Stimulated activated CD8-positive, alpha-beta memory T cell treated with anti-CD3 and anti-CD28 coated beads, Interleukin-15, amount 100 ng/mL, for 48 hours (primary cell): ENCODE measurements around the gene B4GALT2.

Source experiments
- DNase-seq, 2 donors: peaks; one replicate each; pipeline ENCODE4 v3.0.0-alpha.2; 2020; ENCODE audit warnings: low read depth in 2 of 2

Gene B4GALT2

DNA sequence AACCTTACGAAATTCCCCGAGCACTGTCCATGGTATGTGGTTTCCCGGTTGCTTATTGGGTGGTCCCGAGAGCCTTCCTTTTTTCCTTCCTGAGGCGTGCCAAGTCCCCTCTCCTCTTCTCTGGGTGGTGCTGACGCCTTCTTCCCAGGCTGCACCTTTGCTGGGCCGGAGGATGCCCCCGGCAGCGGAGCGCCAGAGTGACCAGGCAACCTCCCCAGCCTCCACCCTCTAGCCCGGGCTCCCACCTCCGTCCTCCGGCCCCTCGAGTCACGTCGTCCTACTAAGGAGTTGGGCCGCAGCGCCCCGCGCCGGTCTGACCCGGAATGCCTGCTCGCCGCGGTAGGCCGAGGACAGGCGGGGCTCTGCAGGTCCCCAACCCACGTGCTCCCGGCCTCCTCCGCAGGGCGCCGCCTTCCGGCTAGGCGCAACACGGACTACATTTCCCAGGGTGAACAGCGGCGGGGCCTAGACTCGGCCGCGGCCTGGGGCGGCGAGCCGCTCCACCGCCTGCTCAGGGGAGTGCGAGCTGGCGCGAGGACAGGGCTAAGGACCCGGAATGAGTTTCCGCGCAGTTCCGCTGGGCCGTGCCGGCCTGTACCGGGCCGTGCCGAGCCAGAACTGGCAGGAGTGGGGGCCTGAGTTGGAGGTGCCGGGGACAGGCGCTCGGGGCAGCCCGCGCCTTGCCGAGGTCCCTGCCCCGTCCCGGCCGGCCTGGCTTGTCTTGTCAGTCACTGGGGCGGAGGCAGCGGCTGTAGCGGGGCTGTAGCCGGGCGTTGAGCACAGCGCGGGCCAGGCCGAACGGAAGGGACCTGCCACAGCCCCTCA is 32.6 kb upstream of the B4GALT2 start, which contains the start of gene IPO13:
TSS of gene IPO13 (plus strand) at position 715 of the 825 bp plus-strand sequence. CDS start 651 bp downstream, outside the sequence.
- DNase-seq, result peak; percentile 94 to 95

DNA sequence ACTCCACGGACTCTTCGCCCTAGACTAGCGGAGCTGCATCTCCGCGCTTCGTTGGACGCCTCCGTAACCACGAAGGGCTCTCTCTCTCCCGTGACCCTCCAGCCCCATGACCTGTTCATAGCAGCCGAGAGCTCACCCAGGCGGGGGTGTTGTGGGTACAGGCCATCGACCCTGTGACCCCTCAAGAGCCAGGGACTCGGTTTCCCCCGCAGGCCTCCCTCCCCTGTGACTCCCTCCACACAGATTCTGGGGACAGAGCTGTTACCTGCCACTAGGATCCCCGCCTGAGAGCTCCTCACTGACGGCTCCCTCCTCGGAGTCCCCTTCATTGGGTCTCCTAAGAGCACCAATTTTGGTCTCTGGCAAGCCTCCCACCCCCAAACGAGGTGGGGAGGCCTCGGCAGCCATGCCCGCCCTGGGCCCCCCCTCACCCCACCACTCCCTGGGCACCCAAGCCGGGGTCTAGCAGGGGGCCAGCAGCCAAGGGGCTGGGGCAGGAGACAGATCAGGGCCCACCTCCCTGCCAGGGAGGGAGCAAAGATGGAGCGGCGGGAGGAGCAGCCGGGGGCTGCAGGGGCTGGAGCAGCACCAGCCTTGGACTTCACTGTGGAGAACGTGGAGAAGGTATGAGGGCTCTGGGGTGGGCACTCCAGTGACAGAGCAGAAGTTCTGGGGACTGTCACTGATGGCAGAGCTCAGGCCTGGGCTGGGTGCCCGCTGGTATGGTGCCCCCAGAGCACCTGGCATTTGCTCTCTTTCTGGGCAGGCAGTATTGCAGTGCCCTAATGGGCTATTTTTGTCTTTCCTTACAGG is 31.7 kb upstream of the B4GALT2 start:
- DNase-seq, result no peak

DNA sequence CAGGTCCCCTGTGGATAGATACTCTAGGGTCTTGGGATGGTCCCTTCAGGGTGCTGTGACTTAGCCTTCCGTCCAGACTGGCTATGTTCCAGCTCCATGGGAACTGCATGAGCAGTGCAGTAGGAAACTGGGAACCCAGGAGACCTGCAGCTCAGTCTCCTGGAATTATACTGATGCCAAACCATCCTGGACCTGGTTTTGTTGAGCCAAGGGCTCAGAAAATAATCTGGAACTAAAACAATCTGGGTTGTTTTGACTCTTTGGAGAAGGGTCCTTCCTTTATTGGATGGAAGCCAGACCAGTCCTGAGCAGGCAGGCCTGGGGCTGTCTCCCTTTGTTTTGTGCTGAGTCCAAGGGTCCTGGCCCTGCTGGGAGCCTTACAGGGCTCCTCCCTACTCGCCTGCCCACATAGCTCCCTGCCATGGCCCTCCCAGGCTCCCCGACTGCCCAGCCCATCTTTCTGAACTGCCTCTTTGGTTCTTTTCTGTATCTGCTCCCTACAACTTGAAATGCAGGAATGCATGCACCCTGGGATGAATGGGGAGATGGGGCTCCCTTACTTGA is 31.1 kb upstream of the B4GALT2 start:
- DNase-seq, result no peak

DNA sequence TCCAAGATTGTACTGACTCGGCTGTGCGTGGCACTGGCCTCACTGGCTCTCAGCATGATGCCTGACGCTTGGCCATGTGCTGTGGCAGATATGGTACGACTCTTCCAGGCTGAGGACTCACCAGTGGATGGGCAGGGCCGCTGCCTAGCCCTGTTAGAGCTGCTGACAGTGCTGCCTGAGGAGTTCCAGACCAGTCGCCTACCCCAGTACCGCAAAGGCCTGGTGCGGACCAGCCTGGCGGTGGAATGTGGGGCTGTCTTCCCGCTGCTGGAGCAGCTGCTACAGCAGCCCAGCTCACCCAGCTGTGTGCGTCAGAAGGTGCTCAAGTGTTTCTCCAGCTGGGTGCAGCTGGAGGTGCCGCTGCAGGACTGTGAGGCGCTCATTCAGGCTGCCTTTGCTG is 29.3 kb upstream of the B4GALT2 start:
- no peak for DNase-seq

DNA sequence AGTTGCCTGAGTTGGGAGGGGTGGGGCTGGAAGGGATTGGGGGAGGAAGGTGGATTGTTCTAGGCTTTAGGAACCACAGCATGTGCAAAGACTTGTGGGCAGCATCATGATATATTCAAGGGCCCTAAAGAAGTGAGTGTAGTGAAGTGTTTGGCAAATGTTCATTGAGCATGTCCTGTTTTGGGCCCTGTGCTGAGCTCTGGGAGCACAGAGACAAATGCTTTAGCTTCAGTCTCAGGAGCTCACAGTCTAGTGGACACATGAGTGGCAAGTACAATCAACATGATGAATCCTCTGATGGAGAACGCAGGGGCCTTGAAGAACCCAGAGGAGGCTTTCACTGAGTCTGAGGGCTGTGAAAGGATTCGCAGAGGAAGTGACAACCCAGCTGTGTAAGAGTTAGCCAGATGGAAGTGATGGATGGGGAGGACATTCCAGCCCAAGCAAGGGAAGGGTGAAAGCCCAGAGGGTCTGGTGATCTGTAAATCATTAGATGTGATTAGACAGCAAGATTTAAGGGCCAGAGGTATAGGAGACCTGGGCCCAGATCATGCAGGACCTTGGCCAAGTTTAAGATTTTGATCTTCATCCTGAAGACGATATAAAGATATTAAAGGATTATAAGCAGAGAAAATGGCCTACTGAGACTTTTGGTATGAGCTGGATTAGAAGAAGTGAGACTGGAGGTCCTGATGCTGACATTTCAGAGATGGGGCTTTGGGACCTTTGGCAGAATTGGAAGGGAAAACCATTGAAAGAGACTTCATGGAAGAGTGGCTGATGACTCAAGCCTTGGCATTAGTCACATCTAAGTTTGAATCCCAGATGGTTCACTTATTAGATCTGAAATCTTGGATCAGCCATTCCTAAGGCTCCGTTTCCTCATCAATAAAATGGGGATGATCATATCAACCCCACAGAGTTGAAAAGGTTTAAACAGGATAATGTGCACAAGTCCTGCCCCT is 27.7 kb upstream of the B4GALT2 start:
- DNase-seq, result no peak

DNA sequence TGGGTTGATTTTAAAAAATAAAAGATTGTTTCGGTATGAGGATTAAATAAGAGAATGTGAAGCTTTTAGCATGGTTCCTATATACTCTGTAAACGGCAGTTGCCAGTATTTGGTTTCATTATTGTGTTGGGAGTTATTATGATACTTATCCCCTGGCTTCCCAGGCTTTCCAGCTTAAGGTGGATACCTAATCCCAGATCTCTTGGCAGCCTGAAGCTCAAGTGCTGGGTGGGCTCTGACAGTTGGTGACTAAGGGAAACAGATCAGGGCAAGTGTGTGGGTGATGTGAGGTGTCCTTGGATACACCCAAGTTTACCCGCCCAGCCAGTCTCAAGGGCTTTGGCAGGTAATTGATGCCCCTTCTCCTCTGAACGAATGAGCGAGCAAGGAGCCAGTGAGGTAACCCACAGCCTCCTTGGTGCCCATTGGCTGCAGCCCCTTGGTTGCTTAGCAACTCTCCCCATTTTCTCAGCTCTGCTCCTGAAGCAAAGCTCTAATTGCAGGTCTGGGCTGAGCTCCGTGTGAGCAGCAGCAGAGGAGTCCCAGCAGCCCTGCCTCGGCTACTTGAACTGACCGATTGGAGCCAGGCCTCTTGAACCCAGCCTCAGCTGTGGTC is 26.2 kb upstream of the B4GALT2 start:
- DNase-seq, result no peak

DNA sequence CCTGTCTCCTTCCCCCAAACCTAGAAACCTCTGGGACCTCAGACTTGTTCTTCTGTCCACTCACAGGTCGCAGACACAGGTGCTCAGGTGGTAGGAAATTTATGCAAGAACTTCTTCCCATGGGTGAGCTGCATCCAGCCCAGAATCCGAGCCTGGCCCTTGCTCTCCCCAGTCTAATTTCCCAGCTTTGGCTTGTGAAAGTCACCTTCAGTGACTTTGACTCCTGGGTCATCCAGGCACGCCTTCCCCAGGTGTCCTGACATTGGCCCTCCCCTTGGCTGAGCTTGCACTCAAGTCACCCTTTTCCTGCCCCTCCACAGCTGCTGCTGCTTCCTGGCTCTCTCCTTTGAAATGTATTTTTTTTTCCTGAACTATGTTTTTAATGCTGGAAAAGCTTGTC is 25.6 kb upstream of the B4GALT2 start:
- no peak for DNase-seq

DNA sequence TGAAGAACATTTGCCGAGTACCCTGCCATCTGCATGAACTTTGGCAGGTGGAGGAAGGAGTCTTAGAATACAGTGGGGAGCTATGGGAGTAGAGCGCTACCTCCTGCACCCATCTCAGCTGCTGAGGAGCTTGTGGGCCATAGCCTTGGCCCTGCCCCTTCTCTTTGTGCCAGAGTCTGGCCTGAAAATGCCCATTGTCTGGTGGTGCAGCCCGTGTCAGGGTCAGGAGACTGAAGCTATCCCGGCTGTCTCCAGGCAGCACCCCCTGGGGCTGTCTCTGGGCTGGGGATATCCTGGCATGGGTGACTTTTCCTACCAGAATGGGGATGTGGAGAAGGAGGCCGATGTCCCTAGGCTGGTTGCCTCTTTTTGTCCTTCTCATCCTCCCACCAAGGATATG is 25.0 kb upstream of the B4GALT2 start:
- DNase-seq, result no peak

DNA sequence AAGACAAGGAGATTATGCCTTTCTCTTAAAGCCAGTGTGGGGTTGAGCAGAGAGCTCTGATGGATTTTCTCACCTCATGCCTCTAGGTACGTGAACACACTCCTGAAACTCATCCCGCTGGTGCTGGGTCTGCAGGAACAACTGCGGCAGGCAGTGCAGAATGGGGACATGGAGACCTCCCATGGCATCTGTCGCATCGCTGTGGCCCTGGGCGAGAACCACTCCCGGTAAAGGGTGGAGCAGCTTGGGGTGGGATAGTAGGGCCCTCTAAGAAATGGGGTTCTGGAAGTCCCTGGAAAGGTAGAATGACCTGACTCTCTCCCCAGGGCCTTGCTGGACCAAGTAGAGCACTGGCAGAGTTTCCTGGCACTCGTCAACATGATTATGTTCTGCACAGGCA is 22.8 kb upstream of the B4GALT2 start:
- no peak for DNase-seq

DNA sequence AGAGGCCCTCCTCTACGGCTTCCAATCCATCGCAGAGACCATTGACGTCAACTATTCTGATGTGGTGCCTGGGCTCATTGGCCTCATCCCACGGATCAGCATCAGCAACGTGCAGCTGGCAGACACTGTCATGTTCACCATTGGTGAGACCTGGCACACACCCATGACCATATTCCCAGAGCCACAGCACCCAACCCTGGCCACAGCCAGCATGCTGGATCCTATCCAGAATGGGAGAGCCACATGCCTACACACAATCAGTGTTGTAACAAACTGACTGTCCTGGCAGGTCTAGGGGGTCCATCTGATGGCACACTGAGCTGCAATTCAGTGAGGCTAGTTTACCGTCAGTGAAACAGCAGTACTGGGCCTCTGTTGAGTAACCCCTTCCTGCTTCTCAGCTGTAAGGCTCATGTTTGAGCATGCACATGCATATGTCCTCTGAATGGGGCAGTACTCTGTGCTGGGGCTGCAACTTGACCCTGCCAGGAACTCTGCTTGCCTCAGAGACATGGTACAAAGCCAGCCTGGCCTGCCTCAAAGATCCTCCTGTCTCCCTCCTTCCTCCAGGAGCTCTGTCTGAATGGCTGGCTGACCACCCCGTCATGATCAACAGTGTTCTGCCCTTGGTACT is 21.5 kb upstream of the B4GALT2 start:
- DNase-seq, result no peak

DNA sequence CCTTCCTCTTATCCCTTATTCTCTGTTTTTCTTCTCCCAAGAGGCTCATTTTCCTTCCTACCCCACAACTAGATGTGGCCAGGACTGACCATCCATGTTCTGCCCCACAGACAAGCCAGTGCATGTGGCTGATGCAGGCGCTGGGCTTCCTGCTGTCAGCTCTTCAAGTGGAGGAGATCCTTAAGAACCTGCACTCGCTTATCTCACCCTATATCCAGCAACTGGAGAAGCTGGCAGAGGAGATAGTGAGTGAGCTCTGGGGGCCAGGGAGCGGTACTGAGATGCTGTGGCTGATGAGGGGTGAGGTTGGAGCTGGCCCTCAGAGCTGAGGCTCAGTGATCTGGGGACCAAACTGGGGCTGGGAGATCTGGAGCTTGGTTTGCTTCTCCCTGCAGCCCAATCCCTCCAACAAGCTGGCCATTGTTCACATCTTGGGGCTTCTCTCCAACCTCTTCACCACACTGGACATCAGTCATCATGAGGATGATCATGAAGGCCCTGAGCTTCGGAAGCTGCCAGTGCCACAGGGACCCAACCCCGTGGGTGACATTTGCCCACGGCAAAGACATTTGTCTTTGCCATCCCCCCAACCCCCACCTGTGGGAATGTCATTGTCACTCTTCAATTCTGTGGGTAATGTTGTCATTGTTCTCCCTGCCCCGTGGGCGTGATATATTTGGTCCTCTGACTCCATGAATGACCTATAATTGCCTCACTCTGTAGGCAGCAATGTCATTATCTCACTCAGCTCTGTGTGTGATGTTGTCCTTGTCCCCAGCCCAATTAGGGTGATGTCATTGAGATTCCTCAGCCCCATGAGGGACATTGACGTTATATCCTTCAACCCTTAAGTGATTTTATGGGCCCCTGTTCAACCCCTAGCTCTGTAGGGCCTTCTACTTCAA is 20.4 kb upstream of the B4GALT2 start:
- DNase-seq, result no peak

DNA sequence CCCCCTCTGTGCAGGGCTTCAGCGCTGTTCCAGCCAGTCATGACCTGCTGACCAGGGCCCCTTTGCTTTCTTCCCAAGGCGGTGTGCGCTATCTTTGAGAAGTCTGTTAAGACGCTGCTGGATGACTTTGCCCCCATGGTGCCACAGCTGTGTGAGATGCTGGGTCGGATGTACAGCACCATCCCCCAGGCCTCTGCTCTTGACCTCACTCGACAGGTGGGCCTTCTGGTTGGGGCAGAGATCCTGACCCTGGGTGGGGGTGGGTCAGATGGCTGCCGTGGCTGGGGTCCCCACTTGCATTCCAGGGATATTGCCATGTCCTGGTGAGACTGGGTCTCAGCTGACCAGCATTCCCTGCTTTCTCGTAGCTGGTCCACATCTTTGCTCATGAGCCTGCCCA is 18.2 kb upstream of the B4GALT2 start:
- no peak for DNase-seq

DNA sequence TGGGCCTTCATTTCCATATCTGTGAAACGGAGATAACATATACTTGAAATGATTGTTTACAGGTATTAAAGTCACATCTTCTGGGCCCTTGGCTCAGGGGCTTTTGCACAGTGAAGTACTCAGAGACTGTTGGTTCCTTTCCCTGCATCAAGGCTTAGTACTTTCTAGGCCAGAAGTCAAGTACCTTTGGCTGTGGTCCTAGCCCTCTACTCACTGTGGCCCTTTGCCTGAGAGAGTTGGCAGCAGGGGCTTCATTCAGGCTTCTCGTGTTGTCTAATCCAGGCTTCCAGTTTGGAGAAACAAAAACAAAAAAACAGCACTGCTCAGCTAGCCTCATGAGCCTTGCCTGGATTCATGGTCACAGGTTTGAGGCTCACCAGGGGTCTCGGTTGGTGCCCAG is 17.3 kb upstream of the B4GALT2 start:
- no peak for DNase-seq

DNA sequence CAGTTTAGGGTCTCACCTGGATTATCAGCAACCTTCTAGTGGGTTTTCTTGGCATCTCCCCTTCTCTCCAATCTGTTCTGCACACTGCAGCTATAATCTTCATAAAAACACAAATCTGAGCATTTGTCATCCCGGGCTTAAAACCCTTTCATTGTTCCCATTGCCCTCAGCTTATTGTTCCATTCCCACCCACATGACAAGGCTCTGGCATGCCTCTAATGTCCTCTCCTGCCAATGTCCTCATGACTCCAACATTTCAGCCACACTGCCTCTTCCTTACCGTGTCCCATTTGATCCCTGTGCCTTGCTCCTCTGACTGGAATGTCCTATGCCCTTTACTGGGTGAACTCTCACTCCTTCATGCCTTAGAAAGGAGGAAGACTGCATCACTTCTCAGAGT is 16.7 kb upstream of the B4GALT2 start:
- DNase-seq, result no peak

DNA sequence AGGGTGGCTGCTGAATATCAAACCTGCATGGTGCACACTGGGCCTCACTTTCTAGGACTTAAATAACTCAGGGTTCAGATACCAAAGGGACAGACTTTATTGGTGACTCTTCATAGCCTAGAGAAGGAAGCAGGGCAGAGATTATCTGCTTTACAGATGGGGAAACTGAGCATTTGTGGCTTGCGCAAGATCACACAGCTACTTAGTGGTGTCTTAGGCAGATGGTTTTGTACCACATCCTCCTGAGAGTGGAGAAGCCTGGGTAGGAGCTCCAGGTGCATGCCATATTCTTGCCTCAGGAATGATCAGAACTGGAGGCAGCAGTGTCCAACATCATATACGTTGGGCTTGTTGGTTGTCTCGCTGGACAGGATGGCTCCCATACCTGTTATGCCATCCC is 16.0 kb upstream of the B4GALT2 start:
- no peak for DNase-seq

DNA sequence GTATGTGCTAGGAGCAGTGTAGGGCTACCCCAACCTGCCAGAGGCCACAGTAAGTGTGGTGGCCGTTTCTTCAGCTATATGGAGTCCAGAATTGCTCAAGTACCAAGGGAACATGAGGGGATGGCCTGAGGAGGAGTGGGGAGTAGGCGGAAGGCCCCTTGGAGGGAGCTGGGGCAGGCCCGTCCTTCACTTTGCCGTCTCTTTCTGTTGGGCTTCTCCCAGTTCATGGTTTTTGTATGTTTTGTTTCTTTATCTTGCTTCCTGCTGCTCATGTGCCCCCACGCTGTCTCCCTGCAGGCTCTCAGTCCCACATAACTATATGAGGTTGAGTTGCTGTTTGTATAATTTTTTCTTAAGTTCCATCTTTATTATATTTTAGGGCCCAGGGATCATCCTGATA is 15.1 kb upstream of the B4GALT2 start:
- no peak for DNase-seq

DNA sequence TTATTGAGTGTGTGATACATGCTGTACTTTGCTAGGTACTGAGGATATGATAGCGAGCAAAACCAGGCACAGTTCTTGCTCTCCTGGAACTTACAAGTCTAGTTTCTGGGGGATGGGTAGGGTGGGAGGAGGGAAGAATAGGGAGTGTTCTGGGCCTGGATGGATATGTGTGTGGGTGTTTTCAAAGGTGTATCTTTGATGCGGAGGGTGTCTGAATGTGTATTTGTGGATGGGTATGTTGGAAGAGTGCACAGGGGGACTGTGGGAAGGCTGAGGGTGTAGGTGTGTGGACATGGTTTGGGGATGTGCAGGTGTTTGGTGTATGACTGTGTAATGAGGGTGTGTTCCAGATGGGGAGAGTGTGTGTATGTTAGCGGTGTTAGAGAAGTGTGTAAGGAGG is 13.7 kb upstream of the B4GALT2 start:
- no peak for DNase-seq

DNA sequence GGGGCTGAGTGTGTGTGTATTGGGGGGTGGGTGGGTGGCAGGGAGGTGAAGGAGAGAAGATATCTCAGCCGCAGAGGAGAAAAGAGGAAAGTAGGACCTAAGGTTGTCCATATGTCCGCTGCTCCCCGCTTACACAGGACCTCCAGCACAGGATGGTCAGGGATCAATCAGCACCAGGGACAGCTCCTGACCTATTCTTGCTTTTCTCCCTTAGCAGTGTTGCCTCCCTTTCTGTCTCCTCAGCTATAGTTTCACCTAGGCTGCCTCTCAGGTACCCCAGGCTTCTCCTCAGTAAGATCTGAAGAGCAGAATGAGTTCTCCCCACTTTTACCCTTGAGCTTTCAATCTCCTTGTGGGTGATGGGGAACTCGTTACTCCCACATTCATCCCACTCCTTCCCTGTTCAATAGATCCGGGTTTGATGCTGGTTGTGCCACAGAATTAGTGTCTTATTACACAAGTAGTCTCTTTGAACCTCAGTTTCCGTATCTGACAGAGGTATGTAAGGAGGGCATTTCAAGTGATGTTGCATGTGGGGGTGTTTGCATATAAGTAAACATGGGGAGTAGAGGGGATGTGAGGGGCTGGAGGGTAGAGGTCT is 10.6 kb upstream of the B4GALT2 start:
- DNase-seq, result no peak

DNA sequence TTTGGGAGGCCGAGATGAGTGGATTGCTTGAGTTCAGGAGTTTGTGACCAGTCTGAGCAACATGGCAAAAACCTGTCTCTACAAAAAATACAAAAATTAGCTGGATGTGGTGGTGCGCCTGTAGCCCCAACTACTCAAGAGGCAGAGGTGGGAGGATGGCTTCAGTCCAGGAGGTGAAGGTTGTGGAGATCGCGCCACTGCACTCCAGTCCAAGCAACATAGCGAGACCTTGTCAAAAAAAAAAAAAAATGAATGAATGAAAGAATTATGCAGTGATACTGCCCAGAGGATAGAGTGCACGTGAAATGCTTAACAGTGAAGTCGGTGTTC is 9.6 kb upstream of the B4GALT2 start:
- DNase-seq, result no peak
